HG03175 (cell line): ENCODE data around the gene PTGES2.

Experiments used
- ATAC-seq: cut with Tn5 transposase; IDR thresholded peaks from one replicate; pipeline ENCODE4 v1.9.1; 2021; ENCODE audit warnings: mild to moderate bottlenecking, moderate library complexity; ENCODE audit not compliant: unreplicated experiment

Gene PTGES2

GRCh38 chr9:128106181-128106939, 21.2 kb downstream of the PTGES2 start:
- ATAC-seq, result no peak

GRCh38 chr9:128105538-128106175, 21.9 kb downstream of the PTGES2 start:
- ATAC-seq, result no peak

GRCh38 chr9:128104171-128104618, 23.3 kb downstream of the PTGES2 start:
- ATAC-seq, result no peak

- ATAC-seq, result no peak
Measured at GRCh38 chr9:128103589-128103962, 24.0 kb downstream of the PTGES2 start.

- ATAC-seq, result no peak
Measured at GRCh38 chr9:128102861-128103588, 24.5 kb downstream of the PTGES2 start.

- ATAC-seq, result no peak
Measured at GRCh38 chr9:128102196-128102595, 25.3 kb downstream of the PTGES2 start.

GRCh38 chr9:128101690-128102089, 25.8 kb downstream of the PTGES2 start:
- ATAC-seq, result no peak

GRCh38 chr9:128101231-128101661, 26.3 kb downstream of the PTGES2 start:
- no peak for ATAC-seq

- ATAC-seq, result no peak
Measured at GRCh38 chr9:128100581-128100980, 26.9 kb downstream of the PTGES2 start.

GRCh38 chr9:128099932-128100491, 27.5 kb downstream of the PTGES2 start:
- no peak for ATAC-seq

- no peak for ATAC-seq
Measured at GRCh38 chr9:128099231-128099931, 28.1 kb downstream of the PTGES2 start.

GRCh38 chr9:128098297-128099230, 29.0 kb downstream of the PTGES2 start:
- ATAC-seq, result no peak

GRCh38 chr9:128097543-128098296, 29.8 kb downstream of the PTGES2 start:
- ATAC-seq, result no peak

- no peak for ATAC-seq
Measured at GRCh38 chr9:128096616-128097536, 30.7 kb downstream of the PTGES2 start.

- no peak for ATAC-seq
Measured at GRCh38 chr9:128094950-128095544, 32.5 kb downstream of the PTGES2 start.

- peak; percentile 87 for ATAC-seq
Measured at GRCh38 chr9:128094166-128094949, 33.2 kb downstream of the PTGES2 start.

- no peak for ATAC-seq
Measured at GRCh38 chr9:128093011-128093410, 34.5 kb downstream of the PTGES2 start.
